GM21723 (cell line): ENCODE measurements around the gene CFAP74.
"Not testable (repeated sequence)": the region's sequence is repeated elsewhere in the genome, so short reads cannot be mapped to it uniquely, and the experiment has no call there.

Experiments
- ATAC-seq: cut with Tn5 transposase; IDR thresholded peaks from one replicate; pipeline ENCODE4 v1.9.1; 2021; ENCODE audit warnings: mild to moderate bottlenecking, moderate library complexity; ENCODE audit not compliant: unreplicated experiment

The CFAP74 gene

DNA sequence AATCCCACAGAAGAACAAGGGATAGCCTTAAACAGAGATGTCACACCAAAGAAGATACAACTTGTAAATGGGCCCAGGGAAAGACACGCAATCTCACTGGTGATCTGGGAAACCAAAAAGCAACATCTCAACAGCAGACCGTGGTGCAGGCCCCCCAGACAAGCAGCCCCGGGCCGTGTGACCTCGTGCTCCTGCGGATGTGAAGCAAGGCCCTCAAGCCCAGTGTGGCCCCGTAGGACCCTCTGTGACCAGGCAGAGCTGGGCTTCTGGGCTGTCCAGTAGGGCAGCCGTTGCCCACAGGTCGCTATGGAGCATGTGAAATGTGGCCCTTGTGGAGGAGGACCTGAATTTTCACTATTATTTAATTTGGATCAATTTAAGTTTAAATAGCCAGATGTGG lies 49.6 kb downstream of the CFAP74 start:
- no peak for ATAC-seq

DNA sequence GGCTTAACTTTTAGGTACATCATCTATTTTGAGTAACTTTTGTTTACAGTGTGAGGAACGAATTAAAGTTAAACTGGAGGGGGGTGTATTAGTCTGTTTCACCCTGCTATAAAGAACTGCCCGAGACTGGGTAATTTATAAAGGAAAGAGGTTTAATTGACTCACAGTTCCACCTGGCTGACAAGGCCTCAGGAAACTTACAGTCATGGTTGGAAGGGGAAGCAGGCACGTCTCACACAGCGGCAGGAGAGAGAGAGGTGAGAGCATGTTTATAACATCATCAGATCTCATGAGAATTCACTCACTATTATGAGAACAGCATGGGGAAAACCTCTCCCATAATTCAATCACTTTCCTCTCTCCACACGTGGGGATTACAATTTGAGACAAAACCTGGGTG lies 52.6 kb downstream of the CFAP74 start:
- no peak for ATAC-seq

DNA sequence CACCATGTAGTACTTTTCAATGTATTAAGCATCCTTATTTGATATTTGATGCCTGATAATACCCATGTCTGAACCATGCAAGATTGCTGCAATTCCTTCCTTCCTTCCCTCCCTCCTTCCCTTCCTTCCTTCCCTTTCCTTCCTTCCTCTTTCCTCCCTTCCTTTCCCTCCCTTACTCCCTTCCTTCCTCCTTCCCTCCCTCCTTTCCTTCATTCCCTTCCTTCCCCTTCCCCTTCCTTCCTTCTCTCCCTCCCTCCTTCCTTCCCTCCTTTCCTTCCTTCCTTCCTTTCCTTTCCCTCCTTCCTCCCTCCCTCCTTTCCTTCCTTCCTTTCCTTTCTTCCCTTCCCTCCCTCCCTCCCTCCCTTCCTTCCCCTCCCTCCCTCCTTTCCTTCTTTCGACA lies 54.8 kb downstream of the CFAP74 start:
- no peak for ATAC-seq

DNA sequence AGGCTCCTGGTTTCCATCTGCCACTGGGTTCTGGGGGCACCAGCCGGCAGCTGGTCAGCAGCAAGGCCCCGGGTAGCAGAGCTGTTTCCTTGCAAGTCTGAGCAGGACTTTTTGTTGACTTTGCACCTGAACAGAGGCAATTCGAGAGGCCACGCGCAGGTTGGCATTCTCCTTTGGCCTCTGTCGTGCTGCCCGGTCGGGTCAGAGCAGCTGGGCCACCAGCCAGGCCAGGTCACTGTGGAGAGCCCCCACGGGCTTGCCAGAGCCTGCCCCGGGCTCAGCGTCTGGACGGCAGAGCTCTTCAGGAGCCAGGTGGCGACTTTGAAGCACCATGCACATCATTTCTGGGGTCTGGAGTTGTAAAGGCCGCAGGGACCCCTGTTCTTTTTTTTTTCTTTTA lies 56.1 kb downstream of the CFAP74 start:
- no peak for ATAC-seq

DNA sequence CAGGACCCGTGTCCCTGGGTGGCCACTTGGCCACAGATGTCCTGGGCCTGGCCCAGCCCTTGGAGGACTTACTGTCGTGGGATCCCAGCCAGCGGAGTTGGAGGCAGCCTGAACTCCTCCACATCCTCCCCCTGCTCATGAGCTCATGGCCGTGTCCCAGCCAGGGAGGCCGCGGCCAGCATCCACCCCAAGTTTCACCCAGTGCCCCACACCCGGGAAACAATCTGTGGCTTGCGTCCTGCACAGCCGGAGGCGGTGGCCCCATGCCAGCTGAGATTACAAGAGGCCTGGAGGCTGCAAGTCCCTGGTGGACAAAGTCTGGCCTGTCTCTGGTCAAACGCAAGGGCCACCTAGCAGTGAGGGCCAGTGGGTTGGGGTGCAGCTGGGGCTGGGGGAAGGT lies 57.0 kb downstream of the CFAP74 start:
- no peak for ATAC-seq

DNA sequence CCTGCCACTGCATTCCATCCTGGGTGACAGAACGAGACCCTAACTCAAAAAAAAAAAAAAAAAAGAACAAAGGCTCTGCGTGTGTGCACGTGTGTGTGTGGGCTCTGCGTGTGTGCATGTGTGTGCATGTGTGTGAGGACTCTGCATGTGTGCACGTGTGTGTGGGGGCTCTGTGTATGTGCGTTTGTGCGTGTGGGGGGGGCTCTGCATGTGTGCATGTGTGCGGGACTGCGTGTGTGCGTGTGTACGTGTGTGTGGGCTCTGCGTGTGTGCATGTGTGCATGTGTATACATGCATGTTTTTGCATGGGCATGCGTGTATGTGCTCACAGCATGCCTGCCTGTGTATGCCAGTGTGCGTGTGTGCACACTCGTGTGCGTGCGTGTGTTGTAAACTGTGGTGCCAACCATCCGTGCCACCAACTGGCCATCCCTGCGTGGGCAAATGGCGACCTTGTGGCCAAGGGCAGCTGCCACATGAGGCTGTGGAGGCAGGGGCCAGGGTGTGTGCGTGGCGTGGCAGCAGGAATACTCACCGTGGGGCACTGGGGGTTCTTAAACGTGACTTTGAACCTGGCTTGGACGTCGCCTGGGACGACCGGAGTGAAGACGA lies 57.7 kb downstream of the CFAP74 start:
- ATAC-seq: no peak

DNA sequence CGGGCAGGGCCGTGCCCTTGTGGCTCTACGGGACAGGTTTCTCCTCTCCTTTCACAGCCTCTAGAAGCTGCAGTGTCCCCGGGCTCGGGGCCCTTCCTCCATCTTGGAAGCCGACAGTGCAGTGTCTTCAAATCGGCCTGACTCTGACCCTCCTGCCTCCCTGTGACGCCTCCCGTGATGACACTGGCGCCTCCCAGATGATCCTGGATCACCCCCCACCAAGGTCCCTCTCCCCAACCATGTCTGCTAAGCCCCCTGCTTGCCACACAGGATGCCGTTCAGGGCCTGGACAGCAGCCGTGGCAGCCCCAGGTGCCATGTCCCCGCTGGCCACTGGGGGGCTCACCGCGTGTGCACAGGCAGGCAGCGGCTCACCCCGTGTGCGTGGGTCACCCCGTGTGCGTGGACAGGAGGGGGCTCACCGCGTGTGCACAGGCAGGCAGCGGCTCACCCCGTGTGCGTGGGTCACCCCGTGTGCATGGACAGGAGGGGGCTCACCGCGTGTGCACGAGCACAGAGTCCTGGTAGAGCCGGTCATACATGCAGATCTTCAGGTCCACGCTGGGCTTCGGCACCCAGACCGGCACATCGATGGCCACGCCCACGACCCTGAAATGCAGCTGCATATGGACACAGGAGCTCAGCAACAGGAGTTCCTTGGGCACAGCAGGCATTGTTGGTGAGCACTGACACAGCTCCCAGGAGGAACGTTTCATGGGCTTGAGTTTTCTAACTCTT lies 59.6 kb downstream of the CFAP74 start:
- ATAC-seq: no peak

DNA sequence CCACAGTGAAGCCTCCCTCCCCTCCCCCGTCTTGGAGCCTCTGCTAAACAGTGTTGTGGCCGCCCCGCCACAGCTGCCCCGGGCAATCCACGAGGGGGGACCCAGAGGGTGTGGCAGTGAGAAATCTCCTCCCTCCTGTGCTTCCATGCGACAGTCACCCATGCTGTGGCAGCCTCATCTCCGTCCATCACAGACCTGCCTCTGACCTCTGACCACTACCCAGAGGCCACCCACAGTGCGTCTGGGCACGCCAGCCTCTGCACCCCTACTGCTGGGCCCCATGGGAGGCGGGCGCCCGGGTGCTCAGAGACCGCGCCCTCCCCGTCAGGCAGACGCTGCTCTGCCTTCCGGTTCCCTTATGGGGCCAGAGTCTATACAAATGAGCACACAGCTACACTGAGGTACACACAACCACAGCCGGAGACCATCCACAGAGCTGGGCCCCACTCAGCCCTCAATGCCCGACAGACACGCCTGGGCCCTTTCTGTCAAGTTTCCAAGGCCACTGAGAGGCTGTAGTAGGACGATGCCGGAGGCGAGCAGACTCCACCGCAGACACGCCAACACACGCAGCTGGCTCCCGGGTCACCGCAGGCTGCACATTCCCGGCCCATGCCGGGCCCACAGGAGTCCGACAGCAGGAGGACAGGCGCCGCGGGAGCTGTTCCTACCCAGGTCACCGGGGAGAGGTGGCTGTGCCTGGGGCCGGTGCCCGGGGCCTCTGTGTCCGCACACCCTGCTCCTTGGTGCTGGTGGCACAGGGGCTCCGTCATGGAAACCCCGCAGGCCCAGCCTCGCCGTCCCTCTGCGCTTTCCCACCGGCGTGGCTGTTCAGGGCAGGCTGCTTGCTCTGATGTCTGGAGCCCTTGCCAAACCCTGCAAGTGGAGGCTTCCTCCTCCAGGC lies 60.6 kb downstream of the CFAP74 start:
- ATAC-seq: no peak

DNA sequence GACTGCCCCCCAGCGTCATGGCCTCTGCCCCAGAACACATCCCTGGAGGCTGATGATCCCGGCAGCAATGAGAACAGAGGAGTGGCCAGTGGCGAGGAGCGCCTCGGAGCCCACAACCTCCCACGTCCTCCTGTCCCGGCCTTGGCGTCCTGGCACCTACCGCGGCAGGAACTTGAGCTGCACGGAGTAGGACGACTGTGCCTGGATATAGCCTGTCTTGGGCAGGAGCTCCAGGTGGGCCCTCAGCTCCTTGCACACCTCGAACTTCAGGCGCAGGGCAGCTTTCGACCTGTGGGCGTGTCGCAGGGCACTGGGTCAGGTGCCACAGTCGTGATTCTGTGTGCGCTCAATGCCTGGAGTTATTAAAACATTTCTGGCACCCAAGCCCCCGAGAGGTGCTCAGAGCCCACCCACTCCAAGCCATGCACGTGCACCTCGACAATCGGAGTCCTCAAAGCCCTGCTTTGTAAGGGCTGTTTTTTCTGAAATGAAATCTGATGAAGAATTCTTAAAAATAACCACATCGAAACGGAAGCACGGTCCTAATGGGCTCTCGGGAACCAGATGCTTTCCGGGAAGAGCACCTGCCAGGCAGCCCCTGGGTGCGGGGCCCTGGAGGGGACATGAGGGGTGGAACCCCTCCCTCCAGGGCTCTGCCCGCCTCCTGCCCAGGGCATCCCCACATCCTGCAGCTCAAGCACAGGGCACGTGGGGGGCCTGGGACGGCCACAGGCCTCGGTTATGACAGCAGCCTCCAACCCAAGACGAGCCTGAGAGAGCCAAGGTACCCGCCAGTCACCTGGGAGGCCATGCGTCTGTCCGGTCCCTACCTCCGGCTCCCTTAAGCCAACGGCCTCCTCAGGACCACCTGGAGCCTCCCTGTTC lies 61.5 kb downstream of the CFAP74 start:
- no peak for ATAC-seq

DNA sequence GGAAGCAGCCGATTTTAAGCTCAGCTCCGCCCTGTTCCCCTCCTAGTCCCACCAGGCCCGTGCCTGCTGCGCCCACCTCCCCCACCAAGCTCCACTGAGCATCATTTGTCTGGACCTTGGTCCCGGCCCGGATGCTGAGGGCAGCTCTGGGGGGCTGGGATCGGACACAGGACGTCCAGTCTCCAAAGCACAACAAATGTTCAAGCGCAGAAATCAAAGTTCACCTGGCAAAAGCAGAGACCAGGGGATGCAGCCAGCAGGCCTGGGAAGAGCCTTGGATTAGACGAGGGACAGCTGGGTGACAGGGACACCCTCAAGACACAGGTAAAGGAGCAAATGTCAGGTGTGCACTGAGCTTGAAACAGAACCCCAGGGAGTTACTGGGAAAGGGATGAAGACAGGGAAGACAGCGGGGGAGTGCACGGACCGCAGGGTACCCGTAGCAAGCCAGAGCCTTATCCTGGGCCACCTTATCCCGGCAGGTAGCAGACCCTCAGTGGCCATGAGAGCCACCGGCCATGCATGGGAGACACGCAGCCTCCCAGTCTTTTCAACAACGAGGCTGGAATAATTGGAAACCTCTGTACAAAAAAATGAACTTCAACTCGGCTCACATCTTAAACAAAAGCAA lies 62.3 kb downstream of the CFAP74 start:
- ATAC-seq: no peak

DNA sequence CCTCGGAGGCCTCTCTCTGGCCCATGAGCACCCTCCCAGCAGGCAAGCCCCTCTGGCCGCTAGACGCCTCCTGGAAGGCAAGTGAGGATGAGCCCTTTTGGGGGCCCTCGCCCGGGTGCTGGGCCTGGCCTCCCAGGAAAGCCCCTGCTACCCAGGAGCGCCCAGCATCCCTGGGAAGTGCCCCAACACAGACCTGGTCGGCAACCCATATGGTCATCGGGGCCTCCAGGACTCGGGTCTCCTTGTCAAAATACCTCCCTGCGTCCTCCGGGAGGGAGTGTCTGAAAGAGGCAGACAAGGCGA lies 63.5 kb downstream of the CFAP74 start:
- no peak for ATAC-seq

DNA sequence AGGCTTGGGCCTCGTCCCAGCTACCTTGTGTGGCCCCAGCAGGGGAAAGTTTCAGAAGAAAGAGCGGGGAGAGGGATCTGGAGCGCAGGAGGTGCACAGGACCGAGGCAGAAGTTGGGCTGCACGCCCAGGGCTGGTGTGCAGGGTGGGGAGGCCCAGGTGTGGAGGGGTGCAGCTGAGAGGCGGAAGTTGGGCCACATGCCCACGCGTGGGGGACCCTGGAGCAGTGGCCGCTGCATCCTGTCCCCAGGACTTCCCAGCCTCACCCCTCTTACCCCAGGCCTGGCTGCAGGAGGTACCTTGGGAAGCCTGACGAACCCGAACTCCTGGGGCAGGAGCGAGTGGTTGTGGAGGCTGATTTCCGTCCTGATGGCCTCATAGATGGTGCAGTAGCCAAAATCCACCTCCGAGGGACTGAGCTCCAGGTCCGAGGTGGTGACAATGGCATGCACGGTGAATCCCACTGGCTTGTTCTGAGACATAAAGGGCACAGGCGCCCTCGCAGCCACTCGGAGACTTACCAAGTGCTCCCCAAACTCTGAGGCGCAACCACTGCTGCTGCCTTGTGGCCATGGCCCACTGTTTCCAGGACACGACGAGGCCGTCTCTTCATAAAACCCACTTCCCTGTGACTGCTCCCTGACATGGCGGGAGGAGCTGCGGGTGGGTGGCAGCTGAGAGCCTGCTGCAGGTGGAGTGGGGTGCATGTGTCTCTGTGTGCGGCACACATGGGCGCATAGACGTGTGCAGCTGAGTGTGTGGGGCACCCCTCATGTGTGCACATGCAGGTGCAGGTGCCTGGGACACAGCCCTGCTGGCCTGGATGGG lies 64.1 kb downstream of the CFAP74 start:
- ATAC-seq: no peak

DNA sequence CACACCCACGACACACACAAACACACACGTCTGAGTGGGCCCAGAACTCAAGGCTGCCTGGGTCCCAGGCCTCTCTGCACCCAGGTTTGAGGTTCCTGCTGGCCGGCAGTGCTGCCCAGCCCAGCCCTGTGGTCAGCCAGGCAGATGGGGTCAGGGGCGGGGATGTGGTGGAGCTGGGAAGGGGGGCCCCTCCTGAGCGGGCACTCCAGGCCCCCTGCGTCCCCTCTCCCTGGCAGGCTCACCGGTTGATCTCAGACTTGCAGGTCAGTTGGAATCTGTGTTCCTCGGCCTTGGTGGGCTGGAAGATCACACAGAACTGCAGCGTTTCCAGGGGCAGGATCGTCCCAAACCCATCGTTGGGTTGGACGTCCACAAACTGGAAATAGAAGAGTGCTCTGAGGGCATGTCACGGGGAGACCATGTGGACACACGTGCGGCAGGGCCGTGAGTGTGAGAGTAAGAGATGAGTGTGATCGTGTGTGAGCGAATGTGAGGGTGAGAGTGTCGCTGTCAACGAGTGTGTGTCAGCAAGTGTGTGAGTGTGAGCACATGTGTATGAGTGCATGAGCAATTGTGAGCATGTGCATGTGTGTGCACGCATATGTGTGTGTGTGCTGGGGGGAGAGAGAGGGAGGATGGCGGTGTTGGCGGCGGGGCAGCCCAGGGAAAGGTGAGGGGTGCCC lies 64.8 kb downstream of the CFAP74 start:
- ATAC-seq: no peak

DNA sequence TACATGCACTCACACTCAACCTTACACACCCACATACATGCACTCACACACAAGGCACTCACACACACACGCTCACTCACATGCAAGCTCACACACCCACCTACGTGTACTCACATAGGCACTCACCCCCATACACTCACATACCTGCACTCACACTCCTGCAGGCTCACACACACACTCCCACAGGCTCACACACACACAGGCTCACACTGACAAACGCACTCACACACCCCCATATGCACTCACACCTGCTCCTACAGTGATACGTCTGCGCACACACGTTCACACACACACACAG lies 65.4 kb downstream of the CFAP74 start:
- no peak for ATAC-seq

DNA sequence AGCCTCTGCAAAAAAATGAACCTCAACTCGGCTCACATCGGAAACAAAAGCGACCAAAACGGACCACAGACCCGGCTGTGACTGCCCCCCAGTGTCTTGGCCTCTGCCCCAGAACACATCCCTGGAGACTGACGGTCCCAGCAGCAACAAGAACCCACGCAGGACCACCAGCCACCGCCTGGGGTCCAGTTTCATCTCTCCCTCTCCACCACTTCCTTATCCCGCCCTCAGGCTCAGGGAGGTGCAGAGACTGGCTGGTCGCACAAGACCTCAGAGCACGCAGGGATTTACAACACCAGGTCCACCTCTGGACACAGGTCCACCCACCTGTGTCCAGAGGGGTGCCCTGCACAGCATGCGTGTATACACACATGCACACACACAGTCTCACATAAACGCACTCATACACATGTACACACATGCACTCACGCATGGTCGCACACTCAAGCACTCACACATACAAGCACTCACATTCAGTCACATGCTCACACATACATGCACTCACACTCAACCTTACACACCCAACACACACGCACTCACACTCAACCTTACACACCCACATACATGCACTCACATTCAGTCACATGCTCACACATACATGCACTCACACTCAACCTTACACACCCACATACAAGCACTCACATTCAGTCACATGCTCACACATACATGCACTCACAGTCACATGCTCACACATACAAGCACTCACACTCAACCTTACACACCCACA lies 65.9 kb downstream of the CFAP74 start:
- ATAC-seq: no peak

DNA sequence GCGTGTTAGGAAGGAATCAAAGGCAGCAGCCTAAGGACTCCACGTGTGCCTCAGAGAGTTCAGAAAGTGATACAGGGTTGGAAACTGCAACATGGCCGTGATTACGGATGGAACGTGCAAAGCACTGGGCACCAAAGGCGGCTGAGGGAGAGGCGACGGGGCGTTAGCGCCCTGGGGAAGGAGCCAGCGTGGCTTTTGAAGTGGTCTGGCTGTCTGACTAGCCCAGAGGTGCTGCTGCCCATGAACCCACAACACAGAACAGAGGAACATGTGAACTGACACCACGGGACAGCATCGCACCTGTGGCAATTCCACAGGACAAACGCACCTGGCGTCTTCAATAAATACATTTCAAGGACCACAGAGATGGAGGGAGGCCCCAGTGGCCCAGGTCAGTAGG lies 66.5 kb downstream of the CFAP74 start:
- ATAC-seq: no peak

DNA sequence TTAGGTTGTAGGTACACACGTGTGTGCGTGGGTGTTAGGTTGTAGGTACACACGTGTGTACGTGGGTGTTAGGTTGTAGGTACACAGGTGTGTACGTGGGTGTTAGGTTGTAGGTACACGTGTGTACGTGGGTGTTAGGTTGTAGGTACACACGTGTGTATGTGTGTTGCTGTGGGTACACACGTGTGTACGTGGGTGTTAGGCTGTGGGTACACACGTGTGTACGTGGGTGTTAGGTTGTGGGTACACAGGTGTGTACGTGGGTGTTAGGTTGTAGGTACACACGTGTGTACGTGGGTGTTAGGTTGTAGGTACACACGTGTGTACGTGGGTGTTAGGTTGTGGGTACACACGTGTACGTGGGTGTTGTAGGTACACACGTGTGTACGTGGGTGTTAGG lies 68.7 kb downstream of the CFAP74 start:
- ATAC-seq: not testable (repeated sequence)

DNA sequence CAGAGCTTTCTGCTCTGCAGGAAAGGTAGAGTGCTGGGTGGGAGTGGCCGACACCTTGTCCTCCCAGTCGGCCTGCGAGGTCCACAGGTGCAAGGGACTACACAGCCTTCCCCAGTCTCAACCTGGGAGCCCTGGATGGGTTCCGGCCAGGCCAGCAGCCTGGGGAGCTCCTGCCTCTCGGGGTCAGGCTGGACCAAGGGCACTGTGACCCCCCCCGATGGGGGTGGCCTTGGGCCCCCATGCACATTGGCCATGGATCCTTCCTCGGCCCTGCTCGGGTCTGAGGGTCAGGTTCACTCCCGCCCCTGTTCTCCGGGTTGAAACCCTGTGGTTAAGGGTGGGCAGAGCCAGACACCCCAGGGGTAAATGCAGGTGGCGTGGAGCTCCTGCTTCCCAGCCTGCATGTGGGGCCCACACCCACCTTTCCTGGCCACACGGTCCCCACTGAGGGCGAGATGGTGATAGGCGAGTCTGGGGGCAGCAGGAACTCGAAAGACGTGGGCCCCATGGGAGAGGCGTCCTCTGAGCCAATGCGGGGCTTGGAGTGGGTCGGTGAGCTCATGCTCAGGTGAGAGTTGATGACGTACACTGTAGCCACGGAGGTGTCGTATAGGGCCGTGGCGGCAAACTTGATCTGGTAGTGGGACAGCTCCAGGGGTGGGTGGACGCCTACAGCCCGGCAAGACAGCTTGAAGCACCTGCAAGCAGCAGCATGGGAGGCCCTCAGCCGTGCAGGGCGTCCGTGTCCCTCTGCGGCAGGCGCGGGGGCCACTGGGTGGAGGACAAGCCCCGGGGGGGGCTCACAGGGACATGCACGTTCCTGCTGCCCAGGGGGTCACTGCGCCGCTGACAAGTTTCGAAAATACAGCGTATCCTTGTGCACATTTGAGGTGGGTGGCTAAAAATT lies 73.7 kb downstream of the CFAP74 start:
- ATAC-seq: no peak
